ENCODE results near the gene LTBP1. TPM values are rescaled to one million over a fixed set of nuclear protein-coding genes. Genes with fewer than 3 reads are reported as not detected.

Gene LTBP1
- total and polyA plus RNA-seq, 2 of the 13 experiments (the other 11 are each of a cell fraction or from before 2014, with no cell fraction given), result 0.12 to 0.22 TPM

- Histone ChIP-seq H3K27me3 (ENCODE audit: control insufficient read depth in 1 of 2, insufficient read depth in 2 of 2, low read length in 2 of 2) (no peaks in the 10 kb centered on the region), H3K36me3 (replicated peaks in 1 of 2; ENCODE audit: control insufficient read depth in 1 of 2, insufficient read depth in 2 of 2, low read length in 2 of 2) (no peaks in the 10 kb centered on the region), H3K4me2 (ENCODE audit: low read depth, low read length) (no peak overlapping the region), H3K79me2 (ENCODE audit: insufficient read depth, low read length) (no peaks in the 10 kb centered on the region), H2AFZ (ENCODE audit: low read length) (no peak overlapping the region), H3K9me3 (ENCODE audit: low read length) (no peaks in the 10 kb centered on the region), H3K4me1 (ENCODE audit: insufficient read depth, low read length) (no peaks in the 10 kb centered on the region), H3K27ac (ENCODE audit: extremely low read length, insufficient read depth, low read length) (no peak overlapping the region), H4K20me1 (ENCODE audit: insufficient read depth, low read length) (no peaks in the 10 kb centered on the region), H3K9ac (ENCODE audit: insufficient read depth, low read depth, low read length) (no peak overlapping the region), H3K4me3 (replicated peaks in 1 of 3; ENCODE audit: insufficient read depth in 1 of 3, low read depth in 2 of 3, low read length in 3 of 3) (no peak overlapping the region)
- 9% methylated on average over 4 of the region's 4 CpGs for WGBS (ENCODE audit: low lambda C conversion rate)
- in situ Hi-C loops (cut with HindIII; ENCODE audit: extremely low pct_ligation_motif_present, low pct_unique_long_range_greater_than_20kb), result no loop called here
- no TSS peak for BruUV-seq (replicated peaks)
- FAIRE-seq (no peak), ATAC-seq (no peak), DNase-seq (ENCODE audit: low spot score) (no peak)
- intact Hi-C loops (cut with micrococcal nuclease; ENCODE audit: unreplicated experiment), result no loop called here
- POLR2A ChIA-PET, result no interaction called here
- CTCF ChIA-PET (ENCODE audit: low intra/inter-chr PET ratio, low total read pairs), result no interaction called here
- TF ChIP-seq, protein P1, sequence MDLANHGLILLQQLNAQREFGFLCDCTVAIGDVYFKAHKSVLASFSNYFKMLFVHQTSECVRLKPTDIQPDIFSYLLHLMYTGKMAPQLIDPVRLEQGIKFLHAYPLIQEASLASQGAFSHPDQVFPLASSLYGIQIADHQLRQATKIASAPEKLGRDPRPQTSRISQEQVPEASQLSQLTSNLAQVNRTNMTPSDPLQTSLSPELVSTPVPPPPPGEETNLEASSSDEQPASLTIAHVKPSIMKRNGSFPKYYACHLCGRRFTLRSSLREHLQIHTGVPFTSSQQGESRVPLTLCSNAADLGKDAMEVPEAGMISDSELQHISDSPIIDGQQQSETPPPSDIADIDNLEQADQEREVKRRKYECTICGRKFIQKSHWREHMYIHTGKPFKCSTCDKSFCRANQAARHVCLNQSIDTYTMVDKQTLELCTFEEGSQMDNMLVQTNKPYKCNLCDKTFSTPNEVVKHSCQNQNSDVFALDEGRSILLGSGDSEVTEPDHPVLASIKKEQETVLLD (CRISPR knock-in tag; IDR thresholded peaks at IDR 0.05; ENCODE audit: low read depth), result no peak
- TF ChIP-seq, protein P2, sequence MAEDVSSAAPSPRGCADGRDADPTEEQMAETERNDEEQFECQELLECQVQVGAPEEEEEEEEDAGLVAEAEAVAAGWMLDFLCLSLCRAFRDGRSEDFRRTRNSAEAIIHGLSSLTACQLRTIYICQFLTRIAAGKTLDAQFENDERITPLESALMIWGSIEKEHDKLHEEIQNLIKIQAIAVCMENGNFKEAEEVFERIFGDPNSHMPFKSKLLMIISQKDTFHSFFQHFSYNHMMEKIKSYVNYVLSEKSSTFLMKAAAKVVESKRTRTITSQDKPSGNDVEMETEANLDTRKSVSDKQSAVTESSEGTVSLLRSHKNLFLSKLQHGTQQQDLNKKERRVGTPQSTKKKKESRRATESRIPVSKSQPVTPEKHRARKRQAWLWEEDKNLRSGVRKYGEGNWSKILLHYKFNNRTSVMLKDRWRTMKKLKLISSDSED (CRISPR knock-in tag; IDR thresholded peaks at IDR 0.05), result no peak
- TF ChIP-seq ZNF44 (CRISPR knock-in tag; IDR thresholded peaks at IDR 0.05) (no peak), PHB2 (IDR thresholded peaks at IDR 0.05; ENCODE audit: partially characterized antibody) (no peak), DNMT3B (CRISPR knock-in tag; conservative IDR thresholded peaks at IDR 0.05) (no peak), EED (CRISPR knock-in tag; IDR thresholded peaks at IDR 0.05) (no peak), CBFB (CRISPR knock-in tag; IDR thresholded peaks at IDR 0.05) (no peak), SALL1 (CRISPR knock-in tag; IDR thresholded peaks at IDR 0.05) (no peak), ZKSCAN8 (CRISPR knock-in tag; IDR thresholded peaks at IDR 0.05; ENCODE audit: borderline replicate concordance) (no peak)
- TF ChIP-seq, protein P3, sequence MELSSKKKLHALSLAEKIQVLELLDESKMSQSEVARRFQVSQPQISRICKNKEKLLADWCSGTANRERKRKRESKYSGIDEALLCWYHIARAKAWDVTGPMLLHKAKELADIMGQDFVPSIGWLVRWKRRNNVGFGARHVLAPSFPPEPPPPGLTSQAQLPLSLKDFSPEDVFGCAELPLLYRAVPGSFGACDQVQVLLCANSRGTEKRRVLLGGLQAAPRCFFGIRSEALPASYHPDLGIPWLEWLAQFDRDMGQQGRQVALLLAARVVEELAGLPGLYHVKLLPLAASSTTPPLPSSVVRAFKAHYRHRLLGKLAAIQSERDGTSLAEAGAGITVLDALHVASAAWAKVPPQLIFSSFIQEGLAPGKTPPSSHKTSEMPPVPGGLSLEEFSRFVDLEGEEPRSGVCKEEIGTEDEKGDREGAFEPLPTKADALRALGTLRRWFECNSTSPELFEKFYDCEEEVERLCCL (CRISPR knock-in tag; IDR thresholded peaks at IDR 0.05; ENCODE audit: borderline replicate concordance), result no peak
- TF ChIP-seq, protein P4, sequence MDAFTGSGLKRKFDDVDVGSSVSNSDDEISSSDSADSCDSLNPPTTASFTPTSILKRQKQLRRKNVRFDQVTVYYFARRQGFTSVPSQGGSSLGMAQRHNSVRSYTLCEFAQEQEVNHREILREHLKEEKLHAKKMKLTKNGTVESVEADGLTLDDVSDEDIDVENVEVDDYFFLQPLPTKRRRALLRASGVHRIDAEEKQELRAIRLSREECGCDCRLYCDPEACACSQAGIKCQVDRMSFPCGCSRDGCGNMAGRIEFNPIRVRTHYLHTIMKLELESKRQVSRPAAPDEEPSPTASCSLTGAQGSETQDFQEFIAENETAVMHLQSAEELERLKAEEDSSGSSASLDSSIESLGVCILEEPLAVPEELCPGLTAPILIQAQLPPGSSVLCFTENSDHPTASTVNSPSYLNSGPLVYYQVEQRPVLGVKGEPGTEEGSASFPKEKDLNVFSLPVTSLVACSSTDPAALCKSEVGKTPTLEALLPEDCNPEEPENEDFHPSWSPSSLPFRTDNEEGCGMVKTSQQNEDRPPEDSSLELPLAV (CRISPR knock-in tag; conservative IDR thresholded peaks at IDR 0.05; ENCODE audit: low read depth), result no peak
- TF ChIP-seq, protein P5, sequence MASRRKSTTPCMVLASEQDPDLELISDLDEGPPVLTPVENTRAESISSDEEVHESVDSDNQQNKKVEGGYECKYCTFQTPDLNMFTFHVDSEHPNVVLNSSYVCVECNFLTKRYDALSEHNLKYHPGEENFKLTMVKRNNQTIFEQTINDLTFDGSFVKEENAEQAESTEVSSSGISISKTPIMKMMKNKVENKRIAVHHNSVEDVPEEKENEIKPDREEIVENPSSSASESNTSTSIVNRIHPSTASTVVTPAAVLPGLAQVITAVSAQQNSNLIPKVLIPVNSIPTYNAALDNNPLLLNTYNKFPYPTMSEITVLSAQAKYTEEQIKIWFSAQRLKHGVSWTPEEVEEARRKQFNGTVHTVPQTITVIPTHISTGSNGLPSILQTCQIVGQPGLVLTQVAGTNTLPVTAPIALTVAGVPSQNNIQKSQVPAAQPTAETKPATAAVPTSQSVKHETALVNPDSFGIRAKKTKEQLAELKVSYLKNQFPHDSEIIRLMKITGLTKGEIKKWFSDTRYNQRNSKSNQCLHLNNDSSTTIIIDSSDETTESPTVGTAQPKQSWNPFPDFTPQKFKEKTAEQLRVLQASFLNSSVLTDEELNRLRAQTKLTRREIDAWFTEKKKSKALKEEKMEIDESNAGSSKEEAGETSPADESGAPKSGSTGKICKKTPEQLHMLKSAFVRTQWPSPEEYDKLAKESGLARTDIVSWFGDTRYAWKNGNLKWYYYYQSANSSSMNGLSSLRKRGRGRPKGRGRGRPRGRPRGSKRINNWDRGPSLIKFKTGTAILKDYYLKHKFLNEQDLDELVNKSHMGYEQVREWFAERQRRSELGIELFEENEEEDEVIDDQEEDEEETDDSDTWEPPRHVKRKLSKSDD (CRISPR knock-in tag; IDR thresholded peaks at IDR 0.05; ENCODE audit: low read depth), result no peak
Observed at GRCh38 chr2:33090553-33091134, 143.9 kb downstream of the LTBP1 start.

All from HepG2 (cell line).